NB4 (cell line): ENCODE measurements around the gene PPL.

Source experiments
- POLR2A ChIP-seq: IDR thresholded peaks from 2 replicates; pipeline ENCODE4 v1.6.1; 2011; ENCODE audit warnings: mild to moderate bottlenecking; ENCODE audit not compliant: insufficient read length; ENCODE audit errors: extremely low read depth
- TF ChIP-seq, protein P1 (sequence below): IDR thresholded peaks from one replicate; pipeline ENCODE4 v1.5.1; 2012; ENCODE audit warnings: low read depth, low read length

DNA sequence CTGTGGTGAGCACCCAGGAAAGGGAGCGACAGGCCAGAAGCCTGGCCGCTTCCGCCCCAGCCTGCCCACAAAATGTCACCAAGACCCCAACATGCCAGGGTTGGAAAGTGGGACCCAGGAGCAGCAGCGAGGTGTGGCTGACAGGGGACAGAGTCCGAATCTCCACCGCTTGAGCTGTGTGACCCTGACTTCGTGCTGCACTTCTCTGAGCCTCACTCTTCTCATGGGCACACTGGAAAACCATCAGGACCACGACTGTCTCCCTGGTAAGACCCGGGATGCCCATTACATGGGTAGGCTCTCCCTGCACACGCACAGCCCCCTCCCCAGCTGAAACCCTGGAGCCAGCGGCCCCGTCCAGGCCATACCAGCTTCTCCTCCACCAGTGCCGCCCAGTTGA lies 34.9 kb downstream of the PPL start:
- TF ChIP-seq, protein P1, sequence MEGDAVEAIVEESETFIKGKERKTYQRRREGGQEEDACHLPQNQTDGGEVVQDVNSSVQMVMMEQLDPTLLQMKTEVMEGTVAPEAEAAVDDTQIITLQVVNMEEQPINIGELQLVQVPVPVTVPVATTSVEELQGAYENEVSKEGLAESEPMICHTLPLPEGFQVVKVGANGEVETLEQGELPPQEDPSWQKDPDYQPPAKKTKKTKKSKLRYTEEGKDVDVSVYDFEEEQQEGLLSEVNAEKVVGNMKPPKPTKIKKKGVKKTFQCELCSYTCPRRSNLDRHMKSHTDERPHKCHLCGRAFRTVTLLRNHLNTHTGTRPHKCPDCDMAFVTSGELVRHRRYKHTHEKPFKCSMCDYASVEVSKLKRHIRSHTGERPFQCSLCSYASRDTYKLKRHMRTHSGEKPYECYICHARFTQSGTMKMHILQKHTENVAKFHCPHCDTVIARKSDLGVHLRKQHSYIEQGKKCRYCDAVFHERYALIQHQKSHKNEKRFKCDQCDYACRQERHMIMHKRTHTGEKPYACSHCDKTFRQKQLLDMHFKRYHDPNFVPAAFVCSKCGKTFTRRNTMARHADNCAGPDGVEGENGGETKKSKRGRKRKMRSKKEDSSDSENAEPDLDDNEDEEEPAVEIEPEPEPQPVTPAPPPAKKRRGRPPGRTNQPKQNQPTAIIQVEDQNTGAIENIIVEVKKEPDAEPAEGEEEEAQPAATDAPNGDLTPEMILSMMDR = no peak
- no peak for TF ChIP-seq POLR2A
